ENCODE results near the gene PLS1. TPM values are rescaled to one million over a fixed set of nuclear protein-coding genes. Genes with fewer than 3 reads are reported as not detected.

Gene PLS1
- total RNA-seq, 1 donor from 2014 or later: not detected

DNA sequence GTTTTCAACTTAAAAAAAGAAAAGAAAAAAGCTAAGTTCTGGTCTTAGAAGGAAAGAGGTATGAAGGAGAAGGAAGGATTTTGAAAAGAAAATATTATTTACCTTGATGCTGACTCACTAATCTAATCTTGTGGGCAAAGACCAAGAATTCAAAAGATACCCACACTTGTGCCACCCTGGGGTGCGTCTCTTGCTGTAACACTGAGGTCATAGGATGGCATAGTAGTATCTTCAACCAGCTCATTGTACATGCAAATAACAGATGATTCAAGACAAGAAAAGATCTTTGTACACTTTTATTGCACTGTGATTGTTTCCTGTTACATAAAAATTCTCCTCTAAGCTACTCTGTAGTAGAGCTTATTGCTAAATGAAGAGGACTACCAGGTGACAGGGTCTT is 17.3 kb downstream of the PLS1 start:
- no peaks in the 10 kb centered on the region for H3K4me1 ChIP-seq (ENCODE audit: control insufficient read depth in 3 of 3, insufficient read depth in 3 of 3, low read length in 3 of 3)
- no peak overlapping the region for H3K27ac ChIP-seq (ENCODE audit: low read depth, low read length)
- no peak overlapping the region for H3K4me3 ChIP-seq (ENCODE audit: low read length in 3 of 3)
- no peaks in the 10 kb centered on the region for H3K36me3 ChIP-seq (ENCODE audit: control insufficient read depth in 3 of 3, insufficient read depth in 3 of 3, low read length in 3 of 3)
- no peak overlapping the region for H3K9ac ChIP-seq (ENCODE audit: low read depth in 1 of 3, low read length in 3 of 3)
- H3K27me3 ChIP-seq (ENCODE audit: control insufficient read depth in 3 of 3, insufficient read depth in 3 of 3, low read length in 3 of 3): no peaks in the 10 kb centered on the region
- H3K9me3 ChIP-seq (ENCODE audit: control insufficient read depth in 3 of 3, low read length in 3 of 3): no peaks in the 10 kb centered on the region

DNA sequence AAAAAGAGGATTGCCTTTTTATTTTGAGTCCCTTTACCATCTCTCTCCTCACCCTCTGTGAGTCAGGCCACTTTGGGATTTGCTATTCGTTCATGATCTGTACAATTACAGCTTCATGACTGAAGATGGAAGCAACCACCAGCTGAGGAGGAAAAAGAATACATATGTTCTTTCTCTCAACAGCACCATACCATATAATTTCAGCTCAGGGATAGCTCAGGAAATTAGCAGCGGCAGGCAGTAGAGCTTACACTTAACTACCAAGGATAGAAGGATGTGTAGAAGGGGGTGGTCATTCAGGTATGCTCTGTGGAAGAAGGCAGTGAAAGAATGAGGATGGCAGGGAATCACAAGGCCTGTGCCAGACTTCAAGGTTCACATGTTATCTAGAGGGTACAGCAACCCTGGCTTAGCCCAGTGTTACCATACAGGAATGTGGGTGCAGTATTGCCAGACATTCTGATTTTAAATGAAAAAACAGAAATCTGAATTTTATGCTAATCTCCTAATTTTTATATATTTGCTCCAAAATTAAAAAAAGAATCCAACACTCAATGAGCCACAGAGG is 17.9 kb downstream of the PLS1 start:
- no peaks in the 10 kb centered on the region for H3K9me3 ChIP-seq (ENCODE audit: control insufficient read depth in 3 of 3, low read length in 3 of 3)
- no peaks in the 10 kb centered on the region for H3K36me3 ChIP-seq (ENCODE audit: control insufficient read depth in 3 of 3, insufficient read depth in 3 of 3, low read length in 3 of 3)
- no peak overlapping the region for H3K4me3 ChIP-seq (ENCODE audit: low read length in 3 of 3)
- H3K27ac ChIP-seq (ENCODE audit: low read depth, low read length): no peak overlapping the region
- no peaks in the 10 kb centered on the region for H3K4me1 ChIP-seq (ENCODE audit: control insufficient read depth in 3 of 3, insufficient read depth in 3 of 3, low read length in 3 of 3)
- H3K27me3 ChIP-seq (ENCODE audit: control insufficient read depth in 3 of 3, insufficient read depth in 3 of 3, low read length in 3 of 3): no peaks in the 10 kb centered on the region
- no peak overlapping the region for H3K9ac ChIP-seq (ENCODE audit: low read depth in 1 of 3, low read length in 3 of 3)

DNA sequence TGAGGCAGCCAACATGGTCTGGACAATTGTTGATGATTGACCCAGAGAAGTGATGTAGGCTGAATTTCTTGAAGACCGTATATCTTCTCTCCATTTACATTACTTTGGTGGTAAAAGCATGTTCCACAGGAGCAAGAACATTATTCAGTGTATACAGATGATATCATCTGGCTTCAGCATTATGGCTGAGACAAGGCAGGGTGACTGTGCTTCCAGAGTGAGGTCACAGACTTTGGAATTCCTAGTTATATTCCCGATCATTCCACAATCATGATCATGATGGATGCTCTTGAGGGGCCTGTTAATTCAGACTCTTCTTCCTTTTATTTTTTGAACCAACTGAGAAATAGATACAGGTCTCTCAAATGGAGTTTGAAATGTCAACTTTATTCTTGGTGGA is 19.0 kb downstream of the PLS1 start:
- no peak overlapping the region for H3K4me3 ChIP-seq (ENCODE audit: low read length in 3 of 3)
- no peak overlapping the region for H3K27ac ChIP-seq (ENCODE audit: low read depth, low read length)
- H3K36me3 ChIP-seq (ENCODE audit: control insufficient read depth in 3 of 3, insufficient read depth in 3 of 3, low read length in 3 of 3): no peaks in the 10 kb centered on the region
- no peaks in the 10 kb centered on the region for H3K9me3 ChIP-seq (ENCODE audit: control insufficient read depth in 3 of 3, low read length in 3 of 3)
- no peak overlapping the region for H3K9ac ChIP-seq (ENCODE audit: low read depth in 1 of 3, low read length in 3 of 3)
- H3K27me3 ChIP-seq (ENCODE audit: control insufficient read depth in 3 of 3, insufficient read depth in 3 of 3, low read length in 3 of 3): no peaks in the 10 kb centered on the region
- H3K4me1 ChIP-seq (ENCODE audit: control insufficient read depth in 3 of 3, insufficient read depth in 3 of 3, low read length in 3 of 3): no peaks in the 10 kb centered on the region

DNA sequence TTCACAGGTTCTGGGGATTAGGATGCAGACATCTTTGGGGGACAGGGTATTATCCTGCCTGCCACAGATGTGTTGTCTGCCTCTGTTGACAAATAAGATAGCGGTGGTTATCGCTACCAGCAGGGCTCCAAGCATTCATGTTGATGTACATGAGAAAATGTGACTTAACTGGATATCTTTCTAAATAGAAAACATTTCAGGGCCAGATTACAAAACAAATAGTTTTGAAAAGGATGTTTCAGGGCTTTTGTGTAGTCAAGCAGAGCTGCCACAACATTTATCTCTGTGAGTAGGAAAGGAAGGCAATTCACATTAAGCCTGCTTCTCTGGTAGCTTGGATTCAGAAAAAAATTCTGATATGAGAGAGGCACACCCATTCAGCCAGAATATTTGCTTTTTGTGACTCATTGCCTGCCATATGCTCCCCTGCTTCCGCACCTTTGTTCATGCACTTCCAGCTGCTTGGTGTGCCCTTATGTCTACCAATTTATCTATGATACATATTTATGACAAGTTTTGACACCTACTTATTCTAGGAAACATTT is 22.8 kb downstream of the PLS1 start:
- Histone ChIP-seq H3K9ac (ENCODE audit: low read depth in 1 of 3, low read length in 3 of 3) (no peak overlapping the region), H3K36me3 (ENCODE audit: control insufficient read depth in 3 of 3, insufficient read depth in 3 of 3, low read length in 3 of 3) (no peaks in the 10 kb centered on the region), H3K4me3 (ENCODE audit: low read length in 3 of 3) (no peak overlapping the region), H3K27ac (ENCODE audit: low read depth, low read length) (no peak overlapping the region), H3K27me3 (ENCODE audit: control insufficient read depth in 3 of 3, insufficient read depth in 3 of 3, low read length in 3 of 3) (no peaks in the 10 kb centered on the region), H3K4me1 (ENCODE audit: control insufficient read depth in 3 of 3, insufficient read depth in 3 of 3, low read length in 3 of 3) (no peaks in the 10 kb centered on the region), H3K9me3 (ENCODE audit: control insufficient read depth in 3 of 3, low read length in 3 of 3) (no peaks in the 10 kb centered on the region)

DNA sequence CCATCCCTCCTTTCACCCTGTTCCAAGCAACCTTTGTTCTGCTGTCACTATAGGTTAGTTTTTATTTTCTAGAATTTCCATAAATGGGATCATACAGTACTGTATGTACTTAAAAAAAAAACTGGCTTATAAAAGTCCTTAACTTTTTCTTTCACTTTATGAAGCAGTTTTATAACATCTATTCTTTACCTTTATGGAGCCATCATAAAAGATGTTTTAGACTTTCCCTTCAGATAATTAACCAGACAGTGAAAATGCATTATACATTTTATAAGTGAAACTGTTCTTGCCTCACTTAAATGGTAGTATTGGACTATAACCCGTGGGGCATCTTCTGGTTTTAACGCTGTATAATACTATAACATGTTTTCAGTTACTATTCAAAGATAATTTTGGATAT is 26.2 kb downstream of the PLS1 start:
- H3K36me3 ChIP-seq (ENCODE audit: control insufficient read depth in 3 of 3, insufficient read depth in 3 of 3, low read length in 3 of 3): no peaks in the 10 kb centered on the region

DNA sequence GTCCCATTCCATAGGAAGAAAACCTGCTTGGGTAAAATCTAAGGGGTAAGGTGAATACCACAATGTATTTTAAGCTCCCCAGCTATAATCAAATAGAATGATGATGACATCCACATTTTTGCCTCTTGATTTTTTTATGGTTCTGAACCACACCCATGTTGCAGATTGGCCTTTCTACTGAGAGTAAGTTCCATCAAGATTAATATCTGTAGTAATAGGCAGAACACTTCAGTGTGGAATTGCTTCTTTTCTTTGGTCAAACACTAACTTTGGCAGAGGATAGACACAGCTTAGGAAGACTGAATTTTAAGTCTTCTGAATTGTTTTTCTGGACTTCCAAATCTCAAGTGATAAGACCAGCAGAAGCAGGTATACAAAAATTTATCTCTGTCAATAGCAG is 27.0 kb downstream of the PLS1 start:
- Histone ChIP-seq H3K4me1 (ENCODE audit: control insufficient read depth in 3 of 3, insufficient read depth in 3 of 3, low read length in 3 of 3) (no peaks in the 10 kb centered on the region), H3K9ac (ENCODE audit: low read depth in 1 of 3, low read length in 3 of 3) (no peak overlapping the region), H3K9me3 (ENCODE audit: control insufficient read depth in 3 of 3, low read length in 3 of 3) (no peaks in the 10 kb centered on the region), H3K36me3 (ENCODE audit: control insufficient read depth in 3 of 3, insufficient read depth in 3 of 3, low read length in 3 of 3) (no peaks in the 10 kb centered on the region), H3K27ac (ENCODE audit: low read depth, low read length) (no peak overlapping the region), H3K27me3 (ENCODE audit: control insufficient read depth in 3 of 3, insufficient read depth in 3 of 3, low read length in 3 of 3) (no peaks in the 10 kb centered on the region), H3K4me3 (ENCODE audit: low read length in 3 of 3) (no peak overlapping the region)

More for the DNA sequence above, 26.2 kb downstream of the PLS1 start:
- Histone ChIP-seq H3K27me3 (ENCODE audit: control insufficient read depth in 3 of 3, insufficient read depth in 3 of 3, low read length in 3 of 3) (no peaks in the 10 kb centered on the region), H3K27ac (ENCODE audit: low read depth, low read length) (no peak overlapping the region), H3K4me3 (ENCODE audit: low read length in 3 of 3) (no peak overlapping the region), H3K9ac (ENCODE audit: low read depth in 1 of 3, low read length in 3 of 3) (no peak overlapping the region), H3K4me1 (ENCODE audit: control insufficient read depth in 3 of 3, insufficient read depth in 3 of 3, low read length in 3 of 3) (no peaks in the 10 kb centered on the region), H3K9me3 (ENCODE audit: control insufficient read depth in 3 of 3, low read length in 3 of 3) (no peaks in the 10 kb centered on the region)

DNA sequence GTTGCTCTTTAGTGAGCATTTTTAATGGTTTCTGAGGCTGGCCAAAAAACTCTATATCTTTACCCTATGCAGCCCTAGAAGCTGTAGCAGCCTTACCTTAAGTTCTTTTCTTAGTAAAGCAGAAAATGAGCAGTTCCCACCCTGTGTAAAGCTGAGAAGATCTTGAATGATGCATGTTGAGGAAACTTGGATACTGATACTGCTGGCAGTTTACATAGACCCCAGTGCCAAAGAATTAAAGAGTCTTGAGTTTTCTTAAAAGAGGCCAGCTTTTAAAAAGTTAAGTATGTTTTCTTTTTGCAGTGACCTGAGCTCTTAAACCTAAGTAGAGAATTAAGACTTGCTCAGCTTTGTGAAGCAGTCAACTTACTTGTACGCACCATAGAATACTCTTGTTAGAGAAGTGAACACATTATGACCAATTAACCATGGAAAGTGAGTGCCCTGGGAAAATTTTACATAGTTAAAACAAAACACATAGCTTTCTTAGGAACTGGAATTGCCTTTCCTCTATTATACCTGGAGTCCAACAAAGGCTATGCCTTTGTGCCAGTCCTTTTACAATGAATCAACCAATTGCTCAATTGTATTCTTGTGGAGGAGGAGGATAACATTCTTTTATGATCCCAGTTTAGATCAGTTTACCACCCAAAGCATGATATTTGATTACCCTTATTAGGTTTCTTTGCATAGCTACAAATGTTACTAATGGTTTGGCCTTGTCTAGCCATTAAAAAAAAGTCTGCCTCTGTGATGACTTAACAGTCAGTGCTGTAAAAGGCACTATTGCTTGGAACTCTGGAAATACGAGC is 28.4 kb downstream of the PLS1 start:
- Histone ChIP-seq H3K4me1 (ENCODE audit: control insufficient read depth in 3 of 3, insufficient read depth in 3 of 3, low read length in 3 of 3) (no peaks in the 10 kb centered on the region), H3K36me3 (ENCODE audit: control insufficient read depth in 3 of 3, insufficient read depth in 3 of 3, low read length in 3 of 3) (no peaks in the 10 kb centered on the region), H3K27me3 (ENCODE audit: control insufficient read depth in 3 of 3, insufficient read depth in 3 of 3, low read length in 3 of 3) (no peaks in the 10 kb centered on the region), H3K4me3 (ENCODE audit: low read length in 3 of 3) (no peak overlapping the region), H3K27ac (ENCODE audit: low read depth, low read length) (no peak overlapping the region), H3K9me3 (ENCODE audit: control insufficient read depth in 3 of 3, low read length in 3 of 3) (no peaks in the 10 kb centered on the region), H3K9ac (ENCODE audit: low read depth in 1 of 3, low read length in 3 of 3) (no peak overlapping the region)

DNA sequence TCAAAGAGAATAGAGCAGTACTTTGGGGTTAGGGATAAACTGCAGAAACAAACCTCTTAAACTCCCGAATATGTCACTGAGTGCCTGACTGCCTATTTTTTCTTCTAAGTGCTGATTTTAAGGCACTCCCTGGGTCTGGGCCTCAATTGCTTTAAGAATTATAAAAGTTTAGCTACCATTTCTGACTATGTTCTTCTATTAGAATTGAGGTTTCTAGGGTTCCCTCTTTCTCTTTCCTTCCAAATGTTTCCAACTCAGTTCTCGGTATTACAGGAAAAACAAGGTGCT is 28.9 kb downstream of the PLS1 start:
- Histone ChIP-seq H3K4me1 (ENCODE audit: control insufficient read depth in 3 of 3, insufficient read depth in 3 of 3, low read length in 3 of 3) (no peaks in the 10 kb centered on the region), H3K36me3 (ENCODE audit: control insufficient read depth in 3 of 3, insufficient read depth in 3 of 3, low read length in 3 of 3) (no peaks in the 10 kb centered on the region), H3K27me3 (ENCODE audit: control insufficient read depth in 3 of 3, insufficient read depth in 3 of 3, low read length in 3 of 3) (no peaks in the 10 kb centered on the region), H3K4me3 (ENCODE audit: low read length in 3 of 3) (no peak overlapping the region), H3K27ac (ENCODE audit: low read depth, low read length) (no peak overlapping the region), H3K9ac (ENCODE audit: low read depth in 1 of 3, low read length in 3 of 3) (no peak overlapping the region), H3K9me3 (ENCODE audit: control insufficient read depth in 3 of 3, low read length in 3 of 3) (no peaks in the 10 kb centered on the region)

DNA sequence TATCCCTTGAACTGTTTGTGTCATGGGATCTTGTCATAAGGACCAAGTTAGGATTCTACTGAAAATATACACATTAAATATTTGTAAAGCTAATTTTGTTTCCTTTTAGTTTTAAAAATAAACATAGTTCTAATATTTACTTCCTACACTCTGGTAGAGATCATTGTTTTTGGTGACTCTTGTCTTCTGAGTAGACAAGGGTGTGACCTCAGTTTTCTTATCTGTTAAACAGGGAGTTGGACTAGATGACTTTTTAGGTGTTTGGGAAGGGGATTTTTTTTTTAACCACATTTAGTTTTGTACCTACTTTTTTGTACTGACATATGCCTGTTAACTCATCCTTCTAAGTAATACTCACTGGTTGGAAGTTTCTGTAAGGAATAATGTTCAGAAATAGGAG is 30.8 kb downstream of the PLS1 start:
- no peak overlapping the region for H3K4me3 ChIP-seq (ENCODE audit: low read length in 3 of 3)
- H3K4me1 ChIP-seq (ENCODE audit: control insufficient read depth in 3 of 3, insufficient read depth in 3 of 3, low read length in 3 of 3): no peaks in the 10 kb centered on the region
- H3K9me3 ChIP-seq (ENCODE audit: control insufficient read depth in 3 of 3, low read length in 3 of 3): no peaks in the 10 kb centered on the region
- no peak overlapping the region for H3K9ac ChIP-seq (ENCODE audit: low read depth in 1 of 3, low read length in 3 of 3)
- H3K36me3 ChIP-seq (ENCODE audit: control insufficient read depth in 3 of 3, insufficient read depth in 3 of 3, low read length in 3 of 3): no peaks in the 10 kb centered on the region
- H3K27me3 ChIP-seq (ENCODE audit: control insufficient read depth in 3 of 3, insufficient read depth in 3 of 3, low read length in 3 of 3): no peaks in the 10 kb centered on the region
- no peak overlapping the region for H3K27ac ChIP-seq (ENCODE audit: low read depth, low read length)

DNA sequence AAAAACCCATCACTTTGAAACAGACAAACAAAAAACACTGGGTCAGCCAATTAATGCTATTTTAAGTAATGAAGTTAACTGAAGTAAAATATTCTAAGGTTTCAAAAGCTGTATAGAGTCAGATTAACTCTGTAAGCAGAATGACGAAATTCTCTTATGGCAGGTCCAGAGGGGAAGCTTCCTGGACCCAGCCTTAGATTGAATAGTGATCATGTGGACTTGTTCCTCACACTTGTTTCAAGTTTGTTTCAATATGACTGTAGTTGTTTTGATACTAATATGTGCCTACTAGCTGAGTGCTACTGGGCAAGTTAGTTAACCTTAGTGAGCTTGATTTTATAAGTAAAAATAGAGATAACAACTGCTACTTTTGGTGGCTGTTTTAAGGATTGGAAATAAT is 32.6 kb downstream of the PLS1 start:
- Histone ChIP-seq H3K27ac (ENCODE audit: low read depth, low read length) (no peak overlapping the region), H3K9ac (ENCODE audit: low read depth in 1 of 3, low read length in 3 of 3) (no peak overlapping the region), H3K9me3 (ENCODE audit: control insufficient read depth in 3 of 3, low read length in 3 of 3) (no peaks in the 10 kb centered on the region), H3K4me1 (ENCODE audit: control insufficient read depth in 3 of 3, insufficient read depth in 3 of 3, low read length in 3 of 3) (no peaks in the 10 kb centered on the region), H3K36me3 (ENCODE audit: control insufficient read depth in 3 of 3, insufficient read depth in 3 of 3, low read length in 3 of 3) (no peaks in the 10 kb centered on the region), H3K27me3 (ENCODE audit: control insufficient read depth in 3 of 3, insufficient read depth in 3 of 3, low read length in 3 of 3) (no peaks in the 10 kb centered on the region), H3K4me3 (ENCODE audit: low read length in 3 of 3) (no peak overlapping the region)
